HCT116 (cell line): ENCODE results near the gene TRAK1.

Experiments
- EGR1 ChIP-seq: IDR thresholded peaks from 2 replicates; pipeline ENCODE4 v1.6.1; 2012; ENCODE audit warnings: low read depth
- EZH2 ChIP-seq: fragments of 200-600 bp; sonication (generic); IDR thresholded peaks from 2 replicates; pipeline ENCODE4 v1.6.1; 2017; ENCODE audit warnings: antibody characterized with exemption, mixed run types
- POLR2AphosphoS5 ChIP-seq: IDR thresholded peaks from 2 replicates; pipeline ENCODE4 v1.6.1; 2011; ENCODE audit warnings: mild to moderate bottlenecking, low read depth, low read length, moderate library complexity
- RAD21 ChIP-seq: IDR thresholded peaks from 2 replicates; pipeline ENCODE4 v1.6.1; 2012; ENCODE audit warnings: low read depth, mild to moderate bottlenecking
- TF ChIP-seq, protein P1 (sequence below), 3 experiments: fragments of 200-600 bp in 1 of 3; sonication (generic) in 1 of 3; IDR thresholded peaks in 2 of 3; conservative IDR thresholded peaks in 1 of 3; 2 replicates each; pipeline ENCODE4 v1.5.1; 2012 to 2017; ENCODE audit warnings: low read depth in 2 of 3, low read length in 2 of 3, antibody characterized with exemption in 1 of 3, borderline replicate concordance in 1 of 3, control low read depth in 1 of 3, mild to moderate bottlenecking in 1 of 3, mixed read lengths in 1 of 3, mixed run types in 1 of 3, moderate library complexity in 1 of 3; ENCODE audit not compliant: insufficient read depth in 1 of 3

DNA sequence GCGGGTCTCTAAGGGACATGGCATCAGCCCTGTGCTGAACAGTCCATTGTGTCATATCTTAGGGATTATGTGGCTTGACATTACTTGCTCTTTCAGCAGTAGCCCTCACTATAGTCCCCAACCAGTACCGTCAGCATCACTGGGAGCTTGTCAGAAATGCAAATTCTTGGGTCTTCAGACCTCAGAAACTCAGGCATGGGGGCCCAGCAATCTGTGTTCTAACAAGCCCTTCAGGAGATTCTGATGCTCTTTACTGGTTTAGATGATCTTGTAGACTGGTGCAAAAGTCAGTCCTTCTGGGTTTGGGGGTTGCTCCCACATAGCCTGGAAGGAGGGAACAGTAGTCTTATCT lies 39.0 kb upstream of the TRAK1 start:
- no peak for TF ChIP-seq EGR1
- no peak for TF ChIP-seq RAD21
- TF ChIP-seq EZH2: no peak
- TF ChIP-seq, protein P1, sequence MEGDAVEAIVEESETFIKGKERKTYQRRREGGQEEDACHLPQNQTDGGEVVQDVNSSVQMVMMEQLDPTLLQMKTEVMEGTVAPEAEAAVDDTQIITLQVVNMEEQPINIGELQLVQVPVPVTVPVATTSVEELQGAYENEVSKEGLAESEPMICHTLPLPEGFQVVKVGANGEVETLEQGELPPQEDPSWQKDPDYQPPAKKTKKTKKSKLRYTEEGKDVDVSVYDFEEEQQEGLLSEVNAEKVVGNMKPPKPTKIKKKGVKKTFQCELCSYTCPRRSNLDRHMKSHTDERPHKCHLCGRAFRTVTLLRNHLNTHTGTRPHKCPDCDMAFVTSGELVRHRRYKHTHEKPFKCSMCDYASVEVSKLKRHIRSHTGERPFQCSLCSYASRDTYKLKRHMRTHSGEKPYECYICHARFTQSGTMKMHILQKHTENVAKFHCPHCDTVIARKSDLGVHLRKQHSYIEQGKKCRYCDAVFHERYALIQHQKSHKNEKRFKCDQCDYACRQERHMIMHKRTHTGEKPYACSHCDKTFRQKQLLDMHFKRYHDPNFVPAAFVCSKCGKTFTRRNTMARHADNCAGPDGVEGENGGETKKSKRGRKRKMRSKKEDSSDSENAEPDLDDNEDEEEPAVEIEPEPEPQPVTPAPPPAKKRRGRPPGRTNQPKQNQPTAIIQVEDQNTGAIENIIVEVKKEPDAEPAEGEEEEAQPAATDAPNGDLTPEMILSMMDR (IDR thresholded peaks at IDR 0.05 in 2 of 3, conservative IDR thresholded peaks at IDR 0.05 in 1 of 3; ENCODE audit: borderline replicate concordance in 1 of 3, insufficient read depth in 1 of 3, low read depth in 2 of 3, low read length in 2 of 3): no peak
- no peak for TF ChIP-seq POLR2AphosphoS5
